NT2/D1 (cell line): Measurements from ENCODE around the gene CARD9.

ENCODE experiments used
- SUZ12 ChIP-seq: IDR thresholded peaks from 2 replicates; pipeline ENCODE4 v1.6.1; 2011; ENCODE audit not compliant: insufficient read length, insufficient read depth; ENCODE audit errors: extremely low read depth
- YY1 ChIP-seq: IDR thresholded peaks from 2 replicates; pipeline ENCODE4 v1.6.1; 2011; ENCODE audit not compliant: insufficient read length, insufficient read depth

- TF ChIP-seq SUZ12 (no peak), YY1 (no peak)
Observed at GRCh38 chr9:136342181-136343120, 31.0 kb downstream of the CARD9 start.
